GM19351 (cell line): ENCODE data around the gene PRMT7.

ENCODE experiments used
- ATAC-seq: cut with Tn5 transposase; IDR thresholded peaks from one replicate; pipeline ENCODE4 v1.9.1; 2021; ENCODE audit warnings: mild to moderate bottlenecking, moderate library complexity; ENCODE audit not compliant: unreplicated experiment

Gene PRMT7

DNA sequence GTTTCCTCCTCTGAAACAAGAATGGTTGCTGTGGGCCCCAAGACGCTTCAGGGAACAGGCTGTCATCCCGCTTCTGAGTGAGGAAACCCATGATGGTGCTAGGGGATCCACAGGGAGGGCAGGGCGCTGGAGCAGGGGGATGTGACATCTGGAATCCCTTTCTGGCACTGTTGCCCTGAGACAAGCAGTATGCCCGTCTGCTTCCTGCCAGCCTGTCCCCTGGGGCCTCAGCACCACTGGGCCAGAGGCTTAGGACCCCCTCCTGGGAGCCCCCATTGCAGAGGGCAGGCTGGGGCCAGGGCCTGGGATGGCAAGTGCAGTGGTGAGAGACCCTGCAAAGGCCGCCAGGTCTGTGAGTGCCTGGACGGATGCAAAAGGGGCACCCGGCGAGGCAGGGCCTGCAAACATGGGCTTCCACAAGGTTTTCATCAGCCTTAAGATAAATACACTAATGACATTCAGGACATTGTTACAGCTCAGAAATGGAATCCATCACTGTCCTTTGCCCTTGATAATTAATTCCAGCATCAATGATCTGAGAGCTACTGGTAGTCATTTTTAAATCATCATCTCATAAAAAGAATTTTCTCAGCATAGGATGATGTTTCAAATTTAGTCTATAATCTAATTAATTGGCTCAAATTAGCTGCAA, 51.6 kb downstream of the PRMT7 start:
- no peak for ATAC-seq

- ATAC-seq = no peak
These were observed 52.3 kb downstream of the PRMT7 start for GRCh38 chr16:68362947-68363657.

- no peak for ATAC-seq
These were observed 53.1 kb downstream of the PRMT7 start for GRCh38 chr16:68363658-68364521.

- no peak for ATAC-seq
These were observed 53.8 kb downstream of the PRMT7 start for GRCh38 chr16:68364561-68364998.

DNA sequence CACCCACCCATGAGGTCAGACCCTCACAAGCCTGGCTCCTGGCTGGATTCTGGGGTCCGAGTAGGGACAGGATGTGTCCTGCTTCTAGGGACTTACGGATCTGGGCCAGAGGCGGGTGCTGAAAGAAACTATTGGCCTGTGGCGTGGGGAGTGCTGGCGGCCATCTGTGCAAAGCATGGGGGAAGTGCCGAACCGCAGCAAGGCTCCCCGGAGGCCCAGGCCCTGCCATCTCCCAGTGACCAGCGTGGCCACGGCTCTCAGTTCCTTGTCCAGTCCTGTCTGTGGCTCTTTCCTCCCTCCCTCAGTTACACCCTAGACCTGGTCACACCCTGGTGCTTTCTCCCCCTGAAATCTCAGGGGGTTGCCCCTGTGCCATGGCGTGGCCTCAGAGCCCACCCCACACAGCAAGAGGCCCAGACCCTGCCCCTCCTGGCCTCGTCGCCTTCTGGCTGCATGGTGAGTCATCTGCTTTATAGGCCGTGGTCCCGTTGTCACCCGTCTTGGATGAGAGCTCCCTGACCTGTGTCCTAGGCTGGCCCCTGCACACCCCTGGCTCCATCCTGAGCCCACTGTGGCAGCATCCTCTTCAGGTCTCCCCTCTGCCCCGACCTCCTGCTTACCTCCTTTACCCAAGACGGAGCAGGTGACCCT, 54.5 kb downstream of the PRMT7 start:
- ATAC-seq = no peak

- no peak for ATAC-seq
These were observed 55.2 kb downstream of the PRMT7 start for GRCh38 chr16:68366062-68366461.

DNA sequence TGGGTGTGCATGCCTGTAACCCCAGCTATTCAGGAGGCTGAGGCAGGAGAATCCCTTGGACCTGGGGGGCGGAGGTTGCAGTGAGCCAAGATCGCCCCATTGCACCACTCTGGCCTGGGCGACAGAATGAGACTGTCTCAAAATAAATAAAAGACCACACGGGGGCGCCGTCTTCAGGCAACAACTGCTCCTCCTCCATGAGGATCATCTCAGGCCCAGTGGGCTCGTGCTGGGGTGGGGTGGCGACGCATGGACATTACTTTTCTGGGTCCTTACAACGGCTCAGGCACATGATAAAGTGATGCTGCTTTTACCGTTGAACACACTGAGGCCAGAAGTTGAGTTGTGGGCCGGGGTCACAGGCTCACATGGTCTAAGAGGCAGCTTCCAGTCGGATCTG, 56.2 kb downstream of the PRMT7 start:
- no peak for ATAC-seq

GRCh38 chr16:68367440-68367839, 56.6 kb downstream of the PRMT7 start:
- ATAC-seq = no peak

- ATAC-seq = no peak
These were observed 57.1 kb downstream of the PRMT7 start for GRCh38 chr16:68367891-68368290.

DNA sequence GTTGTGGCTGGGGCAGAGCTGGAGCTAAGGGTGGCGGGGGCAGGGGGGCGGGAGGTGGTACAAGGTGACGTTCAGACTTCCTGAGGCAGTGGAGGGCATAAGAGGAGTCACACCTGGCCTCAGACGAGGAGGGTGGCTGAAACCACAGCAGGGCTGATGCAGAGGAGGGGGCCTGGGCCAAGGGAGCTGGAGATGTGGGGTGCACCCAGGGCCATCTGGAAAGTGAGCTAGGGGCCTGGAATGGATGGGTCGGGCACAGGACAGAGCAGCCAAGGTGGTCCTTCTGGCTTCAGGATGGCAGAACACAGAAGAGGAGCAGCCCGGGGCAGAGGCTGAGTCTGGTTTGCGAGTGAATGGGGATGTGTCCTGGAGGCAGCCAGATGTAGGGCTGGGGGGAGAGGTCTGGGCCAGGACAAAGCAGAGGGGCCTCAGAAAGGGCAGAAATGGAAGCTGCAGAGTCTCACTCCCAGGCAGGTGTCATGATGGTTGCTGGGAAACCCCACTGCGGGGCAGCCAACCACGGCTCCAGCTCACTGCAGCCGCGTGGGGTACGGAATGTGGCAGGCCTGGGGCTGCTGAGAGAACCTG, 57.6 kb downstream of the PRMT7 start:
- ATAC-seq = no peak

GRCh38 chr16:68369168-68369567, 58.3 kb downstream of the PRMT7 start:
- no peak for ATAC-seq

- peak; percentile 73 for ATAC-seq
These were observed 59.1 kb downstream of the PRMT7 start for GRCh38 chr16:68369697-68370580.

DNA sequence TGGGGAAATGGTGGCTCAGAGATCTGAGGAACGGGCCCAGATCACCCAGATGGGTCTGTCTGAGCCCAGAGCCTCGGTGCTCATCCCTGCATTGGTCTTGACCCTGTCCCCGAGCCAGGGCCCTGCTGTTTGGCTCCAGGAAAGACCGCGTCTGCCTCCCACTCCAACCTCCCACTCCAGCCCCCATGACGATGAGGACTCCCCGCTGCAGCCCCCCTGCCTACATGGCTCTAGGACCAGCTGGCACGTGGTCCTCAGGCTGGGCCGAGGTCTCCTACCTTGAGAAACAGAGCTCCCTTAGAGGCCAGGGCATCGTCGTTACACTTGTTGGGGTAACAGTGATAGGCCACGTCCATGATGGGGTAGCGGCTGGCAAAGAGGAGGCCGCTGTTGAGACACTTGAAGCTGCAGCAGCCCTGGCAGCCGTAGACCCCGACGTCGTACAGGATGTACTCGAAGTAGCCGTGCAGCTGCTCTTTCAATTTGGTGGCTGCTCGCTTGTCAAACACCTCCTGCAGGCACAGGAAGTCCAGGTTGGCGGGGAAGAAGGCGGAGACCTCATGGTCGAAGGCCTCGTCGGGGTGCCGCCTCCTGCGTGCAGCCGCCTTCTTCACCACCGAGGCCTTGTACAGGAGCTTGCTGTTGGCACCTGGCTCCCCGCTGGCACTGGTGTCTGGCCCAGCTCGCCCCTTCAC, 59.9 kb downstream of the PRMT7 start:
- ATAC-seq = no peak

DNA sequence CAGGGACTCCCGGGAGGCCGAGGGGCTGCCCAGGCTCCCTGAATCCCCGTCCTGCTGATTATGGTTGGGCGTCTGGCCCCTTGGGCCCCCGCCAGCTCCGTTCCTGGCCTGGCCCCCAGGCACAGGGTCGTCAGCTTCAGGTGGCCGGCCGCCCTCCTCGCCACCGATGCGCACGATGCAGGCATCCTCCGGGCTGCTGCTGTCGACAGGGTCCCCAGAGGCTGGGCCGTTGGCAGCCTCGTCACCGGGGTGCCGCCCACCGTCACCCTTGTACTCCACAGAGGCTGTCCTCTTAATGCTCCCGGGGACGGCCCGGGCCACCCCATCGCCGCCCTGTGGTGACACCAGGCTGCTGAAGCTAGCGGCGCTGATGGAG, 60.4 kb downstream of the PRMT7 start:
- no peak for ATAC-seq

DNA sequence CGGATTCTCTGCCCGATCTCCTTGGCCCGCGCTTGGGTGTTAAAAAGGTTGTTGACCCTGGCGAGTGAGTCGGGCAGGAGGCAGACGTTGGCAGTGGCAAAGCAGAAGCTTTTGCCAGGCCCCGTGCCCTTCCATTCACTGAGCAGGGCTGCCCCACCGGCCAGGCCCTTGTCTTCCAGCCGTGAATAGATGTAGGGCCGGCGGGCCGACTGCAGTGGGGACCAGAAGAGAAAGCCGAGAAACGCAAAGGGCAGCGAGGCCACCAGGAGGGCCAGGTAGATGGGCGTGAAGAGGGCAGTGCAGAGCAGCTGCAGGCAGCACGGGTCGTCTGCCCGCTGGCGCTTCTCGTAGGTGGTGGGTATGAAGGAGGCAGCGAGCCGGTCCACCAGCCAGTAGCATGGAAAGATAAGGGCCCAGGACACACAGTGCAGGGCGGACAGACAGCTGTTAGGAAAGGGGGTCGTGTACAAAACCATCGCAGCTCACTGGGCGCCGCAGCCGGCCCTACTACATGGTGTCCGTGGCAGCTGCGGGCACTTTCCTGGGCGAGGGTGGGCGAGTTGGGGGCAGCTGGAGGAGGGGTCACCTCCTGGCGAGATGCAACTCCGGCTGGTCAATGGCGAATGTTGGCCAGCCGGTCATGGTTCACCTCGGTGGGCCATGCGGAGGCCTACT, 61.0 kb downstream of the PRMT7 start:
- no peak for ATAC-seq

DNA sequence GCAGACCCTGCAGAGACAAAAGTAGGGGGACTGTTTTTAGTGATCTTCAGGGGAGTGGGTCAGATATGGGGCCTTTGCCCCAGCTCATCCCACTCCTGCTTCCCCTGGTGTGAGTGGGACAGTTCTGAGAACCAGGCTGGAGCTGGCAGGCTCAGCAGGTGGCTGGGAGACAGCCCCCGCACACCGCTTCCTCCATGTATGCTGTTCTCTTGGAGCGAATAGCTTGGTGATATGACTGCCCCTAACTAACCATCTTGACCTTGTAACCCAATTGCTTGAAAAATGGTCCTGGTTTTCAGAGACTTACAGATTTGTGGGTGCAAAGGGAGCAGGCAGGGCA, 61.5 kb downstream of the PRMT7 start:
- ATAC-seq = no peak

- no peak for ATAC-seq
These were observed 62.0 kb downstream of the PRMT7 start for GRCh38 chr16:68372806-68373205.

DNA sequence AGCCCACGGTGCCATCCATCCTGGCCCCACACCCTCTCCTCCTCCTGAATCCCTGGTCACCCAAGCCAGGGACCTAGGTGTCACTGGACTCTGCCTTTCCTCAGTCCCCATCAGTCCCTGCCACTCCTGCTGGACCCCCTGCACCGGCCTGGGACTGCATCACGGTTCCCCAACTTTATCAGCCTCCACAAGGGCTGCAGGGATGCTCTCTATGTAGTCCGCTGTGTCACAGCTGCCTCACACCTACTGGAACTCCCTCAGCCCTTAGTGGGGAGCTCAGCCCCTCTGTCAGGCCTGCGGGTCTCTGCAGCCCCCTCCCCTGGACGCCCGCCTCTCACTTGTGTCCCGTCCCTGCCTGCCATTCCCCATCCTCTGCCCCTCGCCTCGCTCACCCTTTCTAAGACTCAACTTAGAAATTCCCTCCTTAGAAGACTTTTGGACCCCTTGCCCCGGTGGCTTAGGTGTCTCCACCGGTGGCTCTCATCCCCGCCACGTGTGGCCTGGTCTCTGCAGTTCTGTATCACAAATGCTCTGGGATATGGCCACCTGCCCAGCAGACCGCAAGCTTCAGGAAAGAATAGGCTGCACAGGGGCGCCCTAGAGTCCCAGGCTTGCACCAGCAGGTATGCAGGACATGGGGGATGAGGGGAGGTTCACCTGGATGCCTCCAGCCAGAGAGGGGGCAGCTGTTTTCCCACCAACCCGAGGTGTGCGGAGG, 62.9 kb downstream of the PRMT7 start:
- no peak for ATAC-seq
